Inferior parietal cortex (tissue), 1 donor: ENCODE data around the gene CLN6.
"Not testable (repeated sequence)": the region's sequence is repeated elsewhere in the genome, so short reads cannot be mapped to it uniquely, and the experiment has no call there.

Experiments
- DNase-seq: peaks from one replicate; pipeline ENCODE4 v3.0.0-alpha.2; 2016; ENCODE audit errors: extremely low spot score

CLN6 gene

DNA sequence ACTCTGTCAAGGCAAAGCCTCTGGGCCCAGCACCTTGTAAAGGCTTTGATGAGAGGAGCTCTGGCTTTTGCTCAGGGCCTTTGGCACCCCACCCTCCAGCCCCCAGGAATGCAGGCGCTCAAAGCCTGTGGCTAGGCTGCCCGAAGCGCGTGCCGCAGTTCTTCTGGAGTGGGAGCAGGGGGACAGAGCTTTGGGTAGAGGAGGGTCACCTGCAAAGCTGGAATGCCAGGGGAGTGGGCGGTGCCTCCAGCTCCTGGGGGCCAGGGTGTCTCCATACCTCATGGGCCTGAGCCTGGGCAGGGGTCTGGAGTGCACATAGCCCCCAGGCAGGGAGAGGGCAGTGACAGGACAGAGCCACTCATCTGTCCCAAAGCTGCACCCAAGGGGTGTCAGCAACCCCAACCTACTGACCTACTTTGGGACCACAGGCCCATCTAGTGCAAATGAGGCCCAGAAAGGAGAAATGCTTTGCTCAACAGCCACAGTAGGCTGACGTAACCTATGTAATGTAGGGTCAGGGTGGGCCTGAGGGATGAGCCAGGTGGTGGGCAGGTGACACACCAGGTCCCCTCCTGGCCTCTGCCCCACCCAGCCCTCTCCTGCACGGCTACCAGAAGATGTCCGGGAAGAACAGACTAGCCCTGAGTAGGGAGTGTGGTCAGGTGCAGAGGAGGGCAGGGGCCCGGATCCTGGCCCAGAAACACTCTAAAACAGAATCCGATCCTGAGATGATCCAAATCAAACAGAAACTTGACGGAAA lies 22.2 kb downstream of the CLN6 start:
- no peak for DNase-seq

DNA sequence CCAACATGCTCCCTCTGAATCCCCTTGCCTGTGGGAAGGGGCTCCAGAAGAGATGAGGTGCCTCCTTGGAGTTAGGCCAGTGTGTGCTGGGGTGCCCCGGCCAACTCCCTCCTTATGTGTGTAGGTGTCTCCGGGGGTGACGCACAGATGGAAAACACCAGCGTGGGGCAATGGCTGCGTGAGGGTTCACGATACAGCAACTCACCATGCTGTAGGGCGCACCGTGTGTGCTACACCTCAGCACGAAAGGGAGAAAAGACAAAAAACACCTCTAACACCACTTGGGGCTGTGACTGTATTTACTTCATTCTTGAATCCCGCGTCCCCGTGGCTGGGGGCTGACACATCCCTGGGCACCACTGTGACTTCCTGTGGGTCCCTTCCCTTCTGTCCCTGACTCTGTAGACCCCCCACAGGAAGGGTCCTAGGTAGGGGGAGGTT lies 22.8 kb downstream of the CLN6 start:
- DNase-seq: no peak

DNA sequence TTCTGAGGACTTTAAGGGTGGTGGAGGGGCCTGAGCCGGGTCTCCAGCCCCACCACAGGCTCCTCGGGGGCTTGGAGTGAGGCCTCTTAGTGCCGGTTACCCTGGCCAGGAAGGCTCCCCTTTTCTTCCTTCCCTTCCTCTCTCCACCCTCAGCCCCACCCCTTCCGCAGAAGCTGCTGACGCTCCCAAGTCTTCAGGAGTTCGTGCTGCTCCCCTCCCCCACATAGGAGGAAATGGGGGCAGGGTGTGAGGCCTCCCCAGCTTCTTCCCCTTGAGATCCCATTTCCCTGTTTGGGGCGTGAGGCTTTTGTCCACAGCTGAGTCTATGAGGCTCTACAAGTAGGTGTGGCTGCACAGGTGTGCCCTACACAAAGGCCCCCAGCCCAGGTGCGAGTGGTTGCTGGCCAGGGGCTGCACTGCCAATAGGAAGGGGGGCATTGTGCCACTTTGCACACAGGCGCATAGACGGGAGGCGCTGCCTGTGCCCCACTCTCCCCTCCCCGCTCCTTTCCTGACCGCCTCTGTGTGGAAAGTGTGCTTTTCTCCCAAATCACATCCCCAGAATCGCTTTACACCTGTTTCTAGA lies 23.5 kb downstream of the CLN6 start:
- no peak for DNase-seq

DNA sequence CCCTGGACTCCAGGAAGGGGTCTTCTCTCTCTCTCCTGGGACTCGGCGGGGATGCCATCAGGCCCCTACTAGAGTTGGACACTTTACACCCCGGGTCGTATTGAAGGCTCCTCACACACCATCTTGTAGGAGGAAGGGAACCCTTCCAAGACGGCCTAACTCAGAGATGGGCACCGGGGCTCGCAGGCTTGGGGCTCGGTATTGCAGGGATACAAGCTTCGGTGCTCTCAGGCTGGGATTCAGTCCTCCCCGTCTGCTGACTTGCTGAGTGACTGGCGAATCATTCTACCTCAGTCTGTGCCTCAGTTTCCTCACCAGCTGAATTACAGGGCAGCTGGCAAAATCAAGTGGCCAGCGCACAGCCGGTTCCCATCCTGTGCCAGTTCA lies 24.0 kb downstream of the CLN6 start:
- DNase-seq: no peak

DNA sequence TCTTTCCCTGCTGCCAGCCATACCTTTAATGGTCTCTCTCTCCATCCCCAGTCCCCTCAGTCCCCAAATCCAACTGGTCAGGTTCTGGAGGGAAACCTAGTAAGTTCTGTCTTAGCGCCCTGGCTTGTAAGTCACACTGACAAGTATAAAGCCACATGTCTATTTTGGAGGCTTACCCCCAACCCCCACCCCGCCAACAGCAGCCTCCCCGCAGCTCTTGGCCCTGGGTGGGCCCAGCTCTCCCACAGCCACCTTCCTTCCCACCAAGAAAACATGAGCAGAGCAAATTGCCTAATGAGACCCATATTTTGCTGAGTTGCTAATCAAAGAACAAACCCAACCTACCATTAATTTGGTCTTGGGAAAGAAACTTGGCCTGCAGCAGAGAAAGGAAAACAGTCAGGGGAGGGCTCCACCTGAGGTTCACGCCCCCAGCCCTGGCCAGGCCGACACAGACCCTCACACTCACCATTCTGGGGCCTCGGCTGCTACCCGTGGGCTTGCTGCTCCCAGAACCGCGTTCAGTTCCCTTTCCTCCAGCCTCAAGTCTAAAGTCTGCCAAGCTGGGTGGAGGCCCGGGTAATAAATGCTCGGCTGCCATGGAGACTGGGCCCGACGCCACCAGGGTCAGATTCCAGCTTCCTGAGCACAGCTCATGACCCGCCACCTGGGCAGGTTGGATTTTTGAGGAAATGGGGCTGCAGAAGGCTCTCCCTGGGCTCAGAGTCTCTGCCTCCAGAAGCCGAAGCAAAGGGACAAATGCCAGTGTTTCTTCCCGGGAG lies 24.6 kb downstream of the CLN6 start, which contains the start of gene CALML4:
TSS of gene CALML4 (minus strand) at position 557 of the 782 bp plus-strand sequence. CDS start at position 472, 85 bp downstream.
- DNase-seq: no peak

DNA sequence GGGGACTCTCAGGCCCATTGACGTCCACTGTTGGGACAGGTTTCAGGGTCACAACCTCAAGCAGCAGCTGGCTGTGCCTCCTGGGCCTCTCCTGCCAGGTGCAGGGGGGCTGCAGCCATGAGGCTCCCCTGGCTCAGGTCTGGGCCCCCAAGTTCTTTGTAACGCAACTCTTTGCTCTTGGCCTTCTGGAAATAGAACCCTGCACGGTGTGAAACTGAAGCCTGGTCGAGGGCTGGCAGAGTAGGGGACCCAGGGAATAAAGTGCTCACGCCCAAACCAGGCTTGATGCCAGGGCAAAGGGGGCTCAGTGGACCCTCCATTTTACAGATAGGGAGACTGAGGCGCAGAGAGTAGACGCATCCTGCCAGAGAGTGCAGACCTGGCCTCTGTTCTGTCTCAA lies 25.2 kb downstream of the CLN6 start:
- DNase-seq: no peak

DNA sequence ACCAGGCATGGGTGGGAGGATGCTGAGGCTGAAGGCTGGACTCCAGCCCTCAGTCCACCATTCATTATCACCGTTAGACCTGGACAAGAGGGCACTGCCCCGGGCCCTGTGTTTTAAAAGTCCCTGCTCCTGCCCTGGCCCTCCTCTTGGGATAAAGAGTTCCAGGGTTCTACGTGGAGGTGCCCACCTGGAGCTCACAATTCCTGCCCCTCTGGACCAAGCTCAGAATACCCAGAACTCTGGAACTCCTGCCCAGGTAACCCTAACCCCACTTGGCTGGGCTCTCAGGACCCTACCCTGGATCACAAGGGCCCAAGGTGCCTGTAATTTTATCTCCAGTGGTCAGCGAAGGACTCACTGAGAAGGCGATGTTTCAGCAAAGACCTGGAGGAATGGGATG lies 25.6 kb downstream of the CLN6 start:
- no peak for DNase-seq

DNA sequence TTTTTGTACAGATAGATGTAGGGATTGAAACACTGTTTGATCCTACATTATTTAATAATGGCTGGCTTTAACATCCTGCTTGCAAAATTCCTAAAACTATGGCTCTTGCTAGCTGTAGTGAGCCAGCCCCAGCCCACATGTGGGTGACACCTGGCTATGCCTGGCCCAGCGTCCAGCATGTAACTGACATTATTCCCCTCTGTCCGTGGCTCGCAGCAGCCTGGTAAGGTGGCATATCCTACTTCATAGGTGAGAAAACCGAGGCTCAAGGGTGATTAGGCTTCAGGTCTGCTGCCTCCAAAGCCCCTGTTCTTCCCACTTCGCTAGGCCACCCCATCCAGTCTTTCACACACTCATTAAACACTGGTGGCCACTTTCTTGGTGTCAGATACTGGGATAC lies 26.0 kb downstream of the CLN6 start:
- no peak for DNase-seq

DNA sequence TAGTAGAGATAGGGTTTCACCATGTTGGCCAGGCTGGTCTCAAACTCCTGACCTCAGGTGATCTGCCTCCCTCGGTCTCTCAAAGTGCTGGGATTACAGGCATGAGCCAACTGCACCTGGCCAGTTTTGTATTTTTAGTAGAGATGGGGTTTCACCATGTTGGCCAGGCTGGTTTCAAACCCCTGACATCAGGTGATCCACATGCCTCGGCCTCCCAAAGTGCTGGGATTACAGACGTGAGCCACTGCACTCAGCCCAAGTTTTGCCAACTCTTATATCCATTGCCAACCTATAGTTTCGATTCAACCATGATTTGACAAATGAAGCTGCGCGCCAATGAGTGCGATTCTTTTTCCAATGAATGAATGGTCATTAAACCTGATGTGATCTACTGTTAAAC lies 26.5 kb downstream of the CLN6 start:
- not testable (repeated sequence) for DNase-seq

DNA sequence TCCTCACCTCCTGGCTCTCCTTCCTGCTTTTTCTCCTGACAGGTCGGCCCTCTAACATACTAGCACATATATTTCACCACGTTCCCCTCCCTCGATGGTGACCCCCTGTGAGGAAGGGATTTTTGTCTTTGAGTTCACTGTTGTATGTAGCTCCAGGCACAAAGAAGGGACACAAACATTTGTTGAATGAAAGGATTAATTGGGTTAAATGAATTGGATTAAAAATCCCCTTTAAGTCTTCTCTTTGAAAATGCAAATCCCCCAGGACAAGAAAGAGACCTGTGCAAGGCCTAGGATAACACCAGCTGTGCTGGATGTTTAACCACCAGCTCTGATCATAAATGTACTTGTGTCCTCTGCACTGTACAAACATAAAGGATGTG lies 27.7 kb downstream of the CLN6 start:
- no peak for DNase-seq

DNA sequence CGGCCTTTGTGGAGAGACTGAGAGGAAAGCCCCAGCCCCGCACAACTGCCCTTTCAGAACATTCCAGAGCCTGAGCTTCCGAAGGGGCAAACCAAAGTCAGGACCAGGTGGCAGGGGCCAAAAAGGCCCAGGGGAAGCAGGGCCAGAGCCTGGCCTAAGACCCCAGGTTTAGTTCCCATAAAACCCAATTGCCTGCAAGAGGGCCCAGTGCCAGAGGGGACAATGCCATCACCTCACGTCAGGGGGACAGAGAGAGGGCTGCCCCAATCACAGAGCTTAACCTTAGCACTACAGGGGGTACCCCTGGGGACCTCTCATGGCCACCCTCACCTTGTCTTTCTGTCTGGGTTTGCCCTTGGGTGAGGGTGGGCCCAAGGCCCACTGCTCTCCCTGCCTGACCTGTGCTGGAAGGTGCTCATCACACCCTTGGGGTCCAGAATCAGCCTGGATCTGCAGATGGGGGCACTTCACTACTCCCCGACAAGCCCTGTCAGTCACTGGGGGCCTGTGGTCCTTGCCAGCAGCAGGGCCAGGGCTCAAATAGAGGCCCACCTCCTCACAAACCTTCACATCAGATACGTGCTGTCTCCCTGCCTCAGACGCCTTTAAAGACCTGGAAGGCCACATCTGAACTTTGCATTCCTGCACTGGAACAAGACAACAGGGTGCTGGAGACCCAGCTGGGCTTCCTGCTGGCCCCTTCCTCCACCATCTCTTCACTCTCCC lies 28.2 kb downstream of the CLN6 start:
- DNase-seq: no peak

DNA sequence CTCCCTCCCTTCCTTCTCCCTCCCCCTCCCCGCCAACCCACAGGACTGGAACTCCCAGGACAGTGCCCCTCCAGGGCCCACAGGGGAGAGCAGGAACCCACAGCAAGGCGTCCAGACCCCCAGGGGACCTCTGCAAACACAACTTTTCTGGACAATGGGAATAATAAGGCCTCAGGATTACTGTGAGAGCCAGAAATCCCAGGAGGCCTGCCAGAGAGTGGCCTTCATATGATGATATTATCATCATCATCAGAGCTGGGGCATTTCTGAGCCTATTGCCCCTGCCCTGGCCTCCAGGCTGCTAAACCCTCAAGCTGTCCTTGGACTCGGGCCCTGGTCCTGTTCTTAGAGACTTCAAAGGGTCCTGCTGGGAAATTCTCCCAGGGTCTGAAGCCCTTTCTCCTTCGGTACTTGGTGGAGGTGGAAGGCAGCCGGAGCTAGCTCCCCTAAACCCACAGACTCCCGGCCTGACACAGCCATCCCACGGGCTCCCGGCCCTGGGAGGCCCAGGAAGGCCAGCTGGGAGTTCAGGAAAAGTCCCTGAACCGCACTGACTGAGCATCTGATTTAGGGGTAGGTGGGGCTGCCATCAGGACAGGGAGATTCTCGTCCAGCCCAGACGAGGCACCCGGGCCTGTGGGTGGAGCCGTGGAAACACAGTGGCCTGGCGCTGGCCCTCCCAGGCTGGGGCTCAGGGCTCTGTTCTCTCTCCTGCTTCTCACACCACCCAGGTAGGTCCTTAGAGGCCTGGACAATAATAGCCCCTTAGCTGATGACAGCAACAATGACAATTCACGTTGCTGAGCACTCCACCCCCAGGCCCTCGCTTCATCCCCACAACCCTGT lies 29.3 kb downstream of the CLN6 start:
- no peak for DNase-seq

DNA sequence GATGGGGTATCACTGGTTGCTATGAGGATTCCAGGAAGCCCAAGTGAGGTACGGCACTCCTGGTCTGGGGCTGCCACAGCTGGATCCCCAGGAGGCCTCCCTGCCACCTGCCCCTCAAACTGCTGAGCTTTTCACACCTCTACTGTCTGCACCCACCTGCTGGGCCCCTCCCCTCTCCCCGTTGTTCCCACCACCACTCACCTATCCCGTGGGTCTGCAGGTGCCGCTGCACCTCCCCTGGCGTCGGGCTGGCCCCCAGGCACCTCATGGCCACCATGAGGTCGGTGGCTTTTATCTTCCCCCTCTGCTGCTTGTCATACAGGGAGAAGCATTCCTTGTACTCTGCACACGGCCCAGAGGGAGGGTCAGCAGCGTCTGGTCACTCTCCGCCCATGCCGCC lies 30.2 kb downstream of the CLN6 start:
- DNase-seq: no peak

DNA sequence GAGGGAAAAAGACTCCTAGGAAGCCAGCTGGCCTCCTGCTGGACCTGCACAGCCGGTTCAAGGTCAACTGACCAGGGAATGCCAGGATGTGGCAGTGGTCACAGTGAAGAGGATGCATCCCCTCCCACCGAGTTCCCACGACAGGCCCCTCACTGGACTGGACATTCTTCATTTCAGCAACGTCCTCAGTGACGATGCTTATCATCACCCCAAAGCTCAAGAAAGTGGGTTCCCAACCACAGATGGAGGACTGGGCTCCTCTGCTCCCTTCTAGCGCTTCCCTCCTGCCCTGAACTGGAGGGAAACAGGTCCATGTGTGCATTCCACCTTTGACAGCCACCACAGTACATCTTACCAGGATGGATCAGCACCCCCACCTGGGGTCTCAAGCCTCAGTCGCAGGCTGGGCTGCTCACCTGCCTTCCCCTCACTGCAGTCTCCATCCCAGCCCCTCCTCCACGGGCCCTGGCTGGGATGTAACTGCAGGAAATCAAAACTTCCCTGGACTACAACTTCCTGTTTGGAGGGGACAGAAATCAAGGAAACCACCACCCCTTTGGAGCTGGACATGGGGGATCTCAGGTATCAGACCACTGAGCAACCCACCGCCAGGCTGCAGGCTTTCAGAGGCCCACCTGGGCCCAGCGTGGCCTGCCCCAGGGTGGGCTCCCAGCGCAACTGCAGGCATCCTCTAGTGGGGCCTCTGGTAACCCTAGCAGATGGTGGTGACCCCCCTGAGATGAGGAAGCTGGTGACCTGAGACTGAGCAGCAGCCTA lies 31.7 kb downstream of the CLN6 start:
- DNase-seq: no peak

DNA sequence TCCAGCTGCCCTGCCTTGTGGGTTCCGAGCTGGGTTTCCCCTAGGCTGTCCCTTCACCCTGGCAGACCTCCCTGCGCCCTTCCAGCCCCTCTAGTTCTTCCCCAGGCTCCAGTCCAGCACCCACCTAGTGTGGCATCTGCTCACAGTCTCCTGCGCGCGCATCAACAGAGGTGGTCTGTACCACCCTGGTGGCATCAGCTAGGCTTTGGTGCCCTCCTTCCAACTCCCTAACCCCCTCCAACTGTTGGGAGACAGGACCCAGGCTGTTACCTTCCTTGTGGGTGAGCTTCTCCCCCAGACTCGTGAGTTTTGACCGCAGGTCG lies 32.4 kb downstream of the CLN6 start:
- DNase-seq: no peak

DNA sequence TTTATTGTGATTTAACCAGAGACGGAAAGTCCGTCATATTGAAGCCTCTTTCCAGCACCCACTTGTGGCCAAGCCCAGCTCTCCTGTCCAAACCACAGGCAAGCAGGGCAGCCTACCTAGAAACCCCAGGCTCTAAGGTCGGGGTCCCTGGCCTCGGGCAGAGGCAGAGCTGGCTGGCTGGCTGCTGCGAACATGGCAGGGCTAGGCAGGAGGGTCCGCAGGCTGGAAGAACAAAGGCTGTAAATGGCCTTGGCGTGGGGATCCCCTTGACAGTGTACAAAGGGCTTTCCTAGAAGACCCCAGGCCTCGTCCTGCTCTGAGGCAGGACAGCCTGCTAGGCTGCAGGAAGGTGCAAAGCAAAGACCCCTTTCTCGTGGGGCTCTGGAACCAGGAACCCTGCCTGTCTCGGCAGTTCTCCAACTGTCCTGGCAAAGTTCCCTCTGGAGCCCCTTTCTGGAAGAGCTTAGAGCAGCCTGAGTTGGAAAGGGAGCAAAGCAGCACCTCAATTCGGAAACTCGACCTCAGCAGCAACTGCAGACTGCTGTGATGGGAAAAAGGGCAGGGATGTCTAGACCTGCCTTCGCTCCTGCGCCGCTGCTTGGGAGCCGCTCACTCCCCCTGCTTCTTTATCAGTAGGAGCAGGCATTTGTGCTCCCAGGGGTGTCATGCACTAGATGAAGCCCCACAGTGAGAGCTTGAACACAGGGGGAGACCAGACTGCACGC lies 32.9 kb downstream of the CLN6 start:
- no peak for DNase-seq

DNA sequence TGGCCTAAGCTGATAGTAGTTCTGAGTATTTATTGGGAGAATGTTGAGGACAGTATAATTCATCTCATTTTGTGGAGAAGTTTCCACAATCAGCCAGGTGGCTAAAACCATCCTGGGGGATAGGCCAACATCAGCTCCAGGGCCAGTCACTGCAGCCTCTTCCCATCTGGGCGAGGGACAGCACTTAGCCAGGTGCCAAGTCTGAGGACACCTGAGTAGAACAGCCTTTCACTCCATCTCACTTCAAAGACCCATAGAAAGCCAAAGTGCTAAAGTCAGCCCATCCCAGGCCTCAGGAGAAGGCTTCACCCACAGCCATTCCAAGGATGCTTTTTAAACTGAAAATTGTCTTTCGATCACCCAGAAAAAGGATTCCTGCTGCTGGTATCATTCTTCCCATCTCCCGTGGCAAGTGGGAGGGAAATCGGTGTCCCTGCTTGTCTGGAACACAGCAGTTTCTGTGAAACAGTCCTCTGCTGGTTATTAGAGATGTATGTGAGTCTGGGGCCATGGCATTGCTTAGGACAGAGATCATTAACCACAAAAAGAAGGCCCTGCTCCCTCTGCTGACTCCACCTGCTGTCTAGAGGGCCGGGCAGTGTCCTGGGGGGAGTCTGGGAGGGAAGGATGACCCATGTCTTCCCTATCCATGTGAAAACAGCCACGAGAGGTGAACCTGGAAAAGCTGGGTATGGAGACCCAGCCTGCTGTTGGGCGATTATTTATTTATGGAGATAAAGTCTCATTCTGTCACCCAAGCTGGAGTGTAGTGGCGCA lies 34.0 kb downstream of the CLN6 start:
- no peak for DNase-seq

DNA sequence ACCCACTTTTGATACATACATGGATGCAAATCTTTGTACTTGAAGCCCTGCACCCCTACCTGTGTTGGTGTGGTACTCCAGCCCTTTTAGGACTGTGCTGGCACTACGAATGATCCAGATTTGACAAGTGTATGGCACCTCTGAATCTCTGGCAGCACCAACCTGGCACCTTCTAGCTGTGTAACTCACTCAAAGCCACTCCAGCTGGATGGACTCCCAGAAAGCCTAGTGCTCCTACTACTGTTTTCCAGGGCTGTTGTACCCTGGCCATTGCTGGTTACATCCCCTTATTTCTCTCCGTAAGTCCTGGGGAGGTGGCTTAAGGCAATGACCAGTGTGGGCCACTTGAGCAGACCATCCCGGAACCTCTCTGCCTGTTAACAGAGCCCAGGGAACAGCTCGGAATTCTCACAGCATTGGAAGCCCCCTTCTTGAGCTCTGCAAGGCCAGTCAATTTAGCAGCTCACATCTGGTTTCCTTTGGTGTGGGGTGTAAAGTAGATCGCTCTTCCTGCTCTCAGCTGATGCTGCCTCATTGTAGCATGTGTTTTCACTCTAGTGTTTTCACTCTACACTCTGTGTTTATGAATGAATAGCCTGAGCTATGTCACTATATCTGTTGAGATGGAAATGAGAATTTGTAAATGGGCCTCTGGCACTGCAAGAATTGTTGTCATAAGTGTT lies 36.6 kb downstream of the CLN6 start:
- peak; percentile 26 for DNase-seq

DNA sequence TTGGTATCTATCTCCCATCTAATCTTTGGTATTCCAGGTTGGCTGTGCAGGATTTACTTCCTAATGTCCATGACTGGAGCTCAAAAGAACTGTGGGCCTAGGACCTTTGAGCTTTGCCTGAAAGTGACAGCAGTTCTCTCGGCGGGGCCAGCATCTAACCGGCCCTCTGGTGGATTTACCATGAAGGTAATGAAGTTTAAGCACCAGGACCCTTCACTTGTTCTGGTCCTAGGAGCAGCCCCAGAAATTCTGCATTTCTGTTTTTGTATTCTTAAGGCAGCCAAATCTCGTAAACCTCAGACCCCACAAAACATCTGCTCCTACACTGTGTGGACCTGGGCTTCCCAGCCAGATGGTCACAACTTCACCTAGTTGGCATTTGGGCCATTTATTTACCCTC lies 37.4 kb downstream of the CLN6 start:
- DNase-seq: no peak
